Activated naive CD4-positive, alpha-beta T cell treated with anti-CD3 and anti-CD28 coated beads, Interleukin-2, amount 50 U/mL, for 16 hours (primary cell): ENCODE measurements around the gene GTF2A1.
"Not testable (repeated sequence)": the region's sequence is repeated elsewhere in the genome, so short reads cannot be mapped to it uniquely, and the experiment has no call there.

Source experiments
- DNase-seq: peaks from one replicate; pipeline ENCODE4 v3.0.0-alpha.2; 2020

Gene GTF2A1

GRCh38 chr14:81220830-81221578 is at the start of gene GTF2A1:
TSS of gene GTF2A1 (minus strand) at chr14:81220959. CDS start at chr14:81220518, 441 bp downstream.
- peak; percentile 92 for DNase-seq

- DNase-seq, result no peak
Measured at GRCh38 chr14:81269979-81270375, 49.2 kb upstream of the GTF2A1 start.

- no peak for DNase-seq
Measured at GRCh38 chr14:81269100-81269978, 48.6 kb upstream of the GTF2A1 start.

- DNase-seq, result no peak
Measured at GRCh38 chr14:81268016-81268416, 47.3 kb upstream of the GTF2A1 start.

GRCh38 chr14:81265636-81266169 is 44.9 kb upstream of the GTF2A1 start:
- no peak for DNase-seq

GRCh38 chr14:81264671-81265070 is 43.9 kb upstream of the GTF2A1 start:
- no peak for DNase-seq

- DNase-seq, result no peak
Measured at GRCh38 chr14:81263777-81264410, 43.1 kb upstream of the GTF2A1 start.

GRCh38 chr14:81261176-81261575 is 40.4 kb upstream of the GTF2A1 start:
- no peak for DNase-seq

- DNase-seq, result no peak
Measured at GRCh38 chr14:81260732-81261131, 40.0 kb upstream of the GTF2A1 start.

GRCh38 chr14:81256289-81256960 is 35.7 kb upstream of the GTF2A1 start:
- DNase-seq, result no peak

GRCh38 chr14:81252278-81252677 is 31.5 kb upstream of the GTF2A1 start:
- DNase-seq, result no peak

GRCh38 chr14:81247271-81247766 is 26.6 kb upstream of the GTF2A1 start:
- DNase-seq, result no peak

GRCh38 chr14:81246461-81247270 is 25.9 kb upstream of the GTF2A1 start:
- no peak for DNase-seq

- DNase-seq, result no peak
Measured at GRCh38 chr14:81245771-81246170, 25.0 kb upstream of the GTF2A1 start.

- DNase-seq, result not testable (repeated sequence)
Measured at GRCh38 chr14:81244431-81244830, 23.7 kb upstream of the GTF2A1 start.

GRCh38 chr14:81243499-81243898 is 22.7 kb upstream of the GTF2A1 start:
- DNase-seq, result no peak

GRCh38 chr14:81236849-81237248 is 16.1 kb upstream of the GTF2A1 start:
- DNase-seq, result not testable (repeated sequence)

GRCh38 chr14:81236138-81236537 is 15.4 kb upstream of the GTF2A1 start:
- no peak for DNase-seq

GRCh38 chr14:81235096-81235495 is 14.3 kb upstream of the GTF2A1 start:
- no peak for DNase-seq

GRCh38 chr14:81234278-81234677 is 13.5 kb upstream of the GTF2A1 start:
- no peak for DNase-seq

- no peak for DNase-seq
Measured at GRCh38 chr14:81233615-81234014, 12.9 kb upstream of the GTF2A1 start.

GRCh38 chr14:81231540-81231939 is 10.8 kb upstream of the GTF2A1 start:
- no peak for DNase-seq
